Right ventricle myocardium superior (tissue), 1 donor: ENCODE measurements around the gene IL32. TPM values are rescaled to one million over a fixed set of nuclear protein-coding genes. Genes with fewer than 3 reads are reported as not detected.

Experiments used
- total RNA-seq: library from RNA; stranded (reverse); fragmentation: NEBNext Ultra II Directional; extraction: Animal tissue kit (Norgen Biotek cat#: 25700); gene quantifications from one replicate; pipeline ENCODE4 v1.2.1, GENCODE V29; 2021
- donor health status: DM: no; HTN: yes; CAD: no; lungs with severe emphysema.

IL32 gene
- total RNA-seq, 1 donor from 2014 or later, result 42.6 TPM

Other genes with a start within 250 kb of the IL32 start
- gene PRSS21, start 248.4 kb upstream of the IL32 start, total RNA-seq, result not detected
- not detected for gene ZG16B, start 235.3 kb upstream of the IL32 start, total RNA-seq
- not detected for gene PRSS22, start 207.5 kb upstream of the IL32 start, total RNA-seq
- gene FLYWCH2, start 182.4 kb upstream of the IL32 start, total RNA-seq, result 27.9 TPM
- 36.8 TPM for gene FLYWCH1, start 153.7 kb upstream of the IL32 start, total RNA-seq
- gene KREMEN2, start 101.4 kb upstream of the IL32 start, total RNA-seq, result not detected
- gene PAQR4, start 96.3 kb upstream of the IL32 start, total RNA-seq, result 7.7 TPM
- 1.1 TPM for gene PKMYT1, start 85.2 kb upstream of the IL32 start, total RNA-seq
- 0.73 TPM for gene CLDN9, start 52.7 kb upstream of the IL32 start, total RNA-seq
- gene CLDN6, start 47.5 kb upstream of the IL32 start, total RNA-seq, result not detected
- gene TNFRSF12A, start 45.3 kb upstream of the IL32 start, total RNA-seq, result 29.4 TPM
- gene HCFC1R1, start 41.7 kb upstream of the IL32 start, total RNA-seq, result 53.5 TPM
- 11.0 TPM for gene THOC6, start 41.6 kb upstream of the IL32 start, total RNA-seq
- gene BICDL2, start 28.7 kb upstream of the IL32 start, total RNA-seq, result not detected
- gene MMP25, start 19.1 kb upstream of the IL32 start, total RNA-seq, result 1.3 TPM
- gene ZSCAN10, start 33.7 kb downstream of the IL32 start, total RNA-seq, result not detected
- 6.9 TPM for gene ZNF205, start 46.9 kb downstream of the IL32 start, total RNA-seq
- 6.1 TPM for gene ZNF213, start 69.4 kb downstream of the IL32 start, total RNA-seq
- not detected for gene OR1F1, start 122.6 kb downstream of the IL32 start, total RNA-seq
- 4.1 TPM for gene ZNF200, start 169.5 kb downstream of the IL32 start, total RNA-seq
- gene MEFV, start 191.0 kb downstream of the IL32 start, total RNA-seq, result 0.78 TPM
- gene ZNF263, start 217.9 kb downstream of the IL32 start, total RNA-seq, result 7.9 TPM
- gene TIGD7, start 239.8 kb downstream of the IL32 start, total RNA-seq, result 9.4 TPM
- gene ZNF75A, start 239.9 kb downstream of the IL32 start, total RNA-seq, result 16.8 TPM